PC-9 (cell line): Measurements from ENCODE around the gene CAMTA1. TPM values are rescaled to one million over a fixed set of nuclear protein-coding genes. Genes with fewer than 3 reads are reported as not detected.

Source experiments
- BruUV-seq: library from RNA; stranded (reverse); fragments of 400-500 nt; replicated peaks from 2 replicates; lab custom pipeline; 2021; lab: Mats Ljungman, UMichigan
- CTCF ChIA-PET: fragments of 300-600 bp; sonication (Branson Sonifier 250); formaldehyde crosslinking; loops from one replicate; lab custom pipeline; 2022; ENCODE audit warnings: antibody characterized with exemption; lab: Charles Lee
- POLR2A ChIA-PET: fragments of 300-600 bp; sonication (Branson Sonifier 250); formaldehyde crosslinking; loops from one replicate; lab custom pipeline; 2022; ENCODE audit warnings: antibody characterized with exemption; ENCODE audit not compliant: unreplicated experiment; lab: Charles Lee
- DNase-seq, 2 experiments: peaks; one replicate each; pipeline versions ENCODE4 v3.0.0 to v3.0.0-alpha.2; 2015 to 2022; ENCODE audit warnings: mixed read lengths in 1 of 2
- H2AFZ ChIP-seq: fragments of 200-600 bp; sonication (generic); 2 replicates; pipeline ENCODE4 v1.8.1; 2017; ENCODE audit warnings: antibody characterized with exemption
- H3F3A ChIP-seq: fragments of 200-600 bp; sonication (generic); 2 replicates; pipeline ENCODE4 v1.8.1; 2017; ENCODE audit warnings: antibody characterized with exemption, mild to moderate bottlenecking, low read depth; ENCODE audit not compliant: insufficient read depth
- H3K27ac ChIP-seq: fragments of 200-600 bp; sonication (generic); 2 replicates; pipeline ENCODE4 v1.6.1; 2016; ENCODE audit warnings: mixed run types
- H3K27me3 ChIP-seq: fragments of 200-600 bp; sonication (generic); 2 replicates; pipeline ENCODE4 v1.6.1; 2016; ENCODE audit warnings: low read depth, mixed run types; ENCODE audit not compliant: insufficient read depth
- H3K36me3 ChIP-seq: fragments of 200-600 bp; sonication (generic); 2 replicates; pipeline ENCODE4 v1.6.1; 2016; ENCODE audit warnings: low read depth, mixed run types
- H3K4me1 ChIP-seq: fragments of 200-600 bp; sonication (generic); replicated peaks from 2 replicates; pipeline ENCODE4 v1.6.1; 2016; ENCODE audit warnings: mixed run types; ENCODE audit not compliant: insufficient read depth
- H3K4me2 ChIP-seq: fragments of 200-600 bp; sonication (generic); 2 replicates; pipeline ENCODE4 v1.6.1; 2017; ENCODE audit warnings: mixed run types
- H3K4me3 ChIP-seq: fragments of 200-600 bp; sonication (generic); 2 replicates; pipeline ENCODE4 v1.6.1; 2016; ENCODE audit warnings: mixed run types
- H3K79me2 ChIP-seq: fragments of 200-600 bp; sonication (generic); 2 replicates; pipeline ENCODE4 v1.6.1; 2017; ENCODE audit warnings: low read depth, mixed run types
- H3K9me2 ChIP-seq: fragments of 200-600 bp; sonication (generic); 2 replicates; pipeline ENCODE4 v1.8.1; 2017; ENCODE audit warnings: mild to moderate bottlenecking; ENCODE audit not compliant: insufficient read depth
- H3K9me3 ChIP-seq: fragments of 200-600 bp; sonication (generic); 2 replicates; pipeline ENCODE4 v1.8.1; 2016; ENCODE audit warnings: low read depth; ENCODE audit not compliant: insufficient read depth
- H4K20me1 ChIP-seq: fragments of 200-600 bp; sonication (generic); 2 replicates; pipeline ENCODE4 v1.8.1; 2017; ENCODE audit not compliant: insufficient read depth
- EZH2 ChIP-seq: fragments of 200-600 bp; sonication (generic); IDR thresholded peaks from 2 replicates; pipeline ENCODE4 v1.8.0; 2017; ENCODE audit warnings: antibody characterized with exemption, low read depth
- intact Hi-C: fragments of 100-400 bp; cut with micrococcal nuclease; formaldehyde crosslinking; loops from one replicate; pipeline ENCODE4 v1.10.0; 2022; ENCODE audit not compliant: unreplicated experiment
- total RNA-seq: library from RNA; stranded (reverse); gene quantifications from 2 replicates; pipeline ENCODE4 v1.2.3, GENCODE V29; 2021
- TF ChIP-seq, protein P1 (sequence below): fragments of 200-600 bp; sonication (generic); conservative IDR thresholded peaks from 2 replicates; pipeline ENCODE4 v1.6.1; 2017; ENCODE audit warnings: mixed run types, antibody characterized with exemption, mild to moderate bottlenecking, moderate library complexity

Gene CAMTA1
- total RNA-seq, 1 experiment from 2014 or later = 72.3 TPM

DNA sequence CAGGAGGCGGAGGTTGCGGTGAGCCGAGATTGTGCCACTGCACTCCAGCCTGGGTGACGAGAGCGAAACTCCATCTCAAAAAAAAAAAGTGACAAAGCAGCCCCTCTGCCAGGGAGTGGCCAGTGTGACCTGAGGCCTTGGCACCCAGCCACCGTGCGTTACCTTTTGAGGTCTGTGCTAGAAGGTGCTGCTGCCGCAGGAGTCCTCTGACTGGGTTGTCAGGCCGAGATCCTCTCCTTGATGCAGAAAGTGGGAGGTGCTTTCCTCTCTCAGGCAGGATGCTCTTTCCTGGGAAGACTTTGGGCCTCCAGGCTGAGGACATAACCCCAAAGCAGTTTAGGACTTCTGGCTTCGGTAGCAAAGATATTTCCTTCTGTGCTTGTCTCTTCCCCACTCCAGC, 705.3 kb downstream of the CAMTA1 start:
- ChIA-PET CTCF (no interaction called here), POLR2A (no interaction called here)
- Histone ChIP-seq H3K27me3 (peaks cover 23% of the 10 kb centered on the region), H4K20me1 (no peaks in the 10 kb centered on the region), H3K4me1 (no peaks in the 10 kb centered on the region), H3K27ac (no peak overlapping the region), H3K4me2 (no peak overlapping the region), H3K4me3 (no peak overlapping the region), H3K36me3 (no peaks in the 10 kb centered on the region), H3K9me2 (no peaks in the 10 kb centered on the region), H3F3A (no peaks in the 10 kb centered on the region), H3K79me2 (no peaks in the 10 kb centered on the region), H2AFZ (no peak overlapping the region), H3K9me3 (no peaks in the 10 kb centered on the region)
- no TSS peak for BruUV-seq
- intact Hi-C loops = no loop called here
- DNase-seq = no peak
- TF ChIP-seq EZH2 = no peak

DNA sequence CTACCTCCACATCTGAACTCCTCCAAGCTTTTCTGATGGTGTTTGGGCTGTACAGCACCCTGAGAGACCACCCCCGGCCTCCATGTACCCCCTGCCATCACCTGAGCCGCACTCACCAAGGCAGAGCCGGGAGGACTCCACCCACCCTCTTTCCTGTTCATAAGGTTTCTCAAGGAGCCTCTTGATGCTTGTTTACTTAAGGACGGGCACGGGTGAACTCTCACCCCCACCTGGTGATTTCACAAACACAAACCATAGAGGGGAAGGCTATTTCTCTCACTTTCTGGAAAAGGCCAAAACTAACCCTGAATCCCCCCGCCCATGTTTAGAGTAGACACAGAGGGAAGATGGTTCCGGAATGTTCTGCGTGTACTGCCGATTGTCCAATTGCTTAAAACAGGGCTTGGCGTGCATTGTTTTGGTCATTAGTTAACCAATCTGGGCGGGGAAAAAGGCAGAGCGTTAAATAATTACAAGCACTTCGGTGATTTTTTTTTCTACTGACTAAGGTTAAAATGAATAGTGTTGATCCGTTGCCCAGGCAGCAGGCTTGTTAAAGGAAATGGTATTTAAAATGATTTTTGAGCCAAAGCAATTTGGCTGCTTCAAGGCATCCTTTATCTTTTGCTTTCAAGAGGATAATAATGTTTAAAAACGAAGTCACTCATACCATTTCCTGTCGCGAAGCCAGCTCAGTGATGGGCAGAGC, 706.0 kb downstream of the CAMTA1 start:
- ChIA-PET CTCF (no interaction called here), POLR2A (no interaction called here)
- Histone ChIP-seq H3K79me2 (no peaks in the 10 kb centered on the region), H3K4me3 (no peak overlapping the region), H3K4me2 (no peak overlapping the region), H3F3A (no peaks in the 10 kb centered on the region), H3K9me2 (no peaks in the 10 kb centered on the region), H4K20me1 (no peaks in the 10 kb centered on the region), H3K27me3 (peaks cover 29% of the 10 kb centered on the region), H2AFZ (no peak overlapping the region), H3K36me3 (no peaks in the 10 kb centered on the region), H3K9me3 (no peaks in the 10 kb centered on the region), H3K4me1 (no peaks in the 10 kb centered on the region), H3K27ac (no peak overlapping the region)
- intact Hi-C loops = no loop called here
- no TSS peak for BruUV-seq
- TF ChIP-seq EZH2 = no peak
- TF ChIP-seq, protein P1, sequence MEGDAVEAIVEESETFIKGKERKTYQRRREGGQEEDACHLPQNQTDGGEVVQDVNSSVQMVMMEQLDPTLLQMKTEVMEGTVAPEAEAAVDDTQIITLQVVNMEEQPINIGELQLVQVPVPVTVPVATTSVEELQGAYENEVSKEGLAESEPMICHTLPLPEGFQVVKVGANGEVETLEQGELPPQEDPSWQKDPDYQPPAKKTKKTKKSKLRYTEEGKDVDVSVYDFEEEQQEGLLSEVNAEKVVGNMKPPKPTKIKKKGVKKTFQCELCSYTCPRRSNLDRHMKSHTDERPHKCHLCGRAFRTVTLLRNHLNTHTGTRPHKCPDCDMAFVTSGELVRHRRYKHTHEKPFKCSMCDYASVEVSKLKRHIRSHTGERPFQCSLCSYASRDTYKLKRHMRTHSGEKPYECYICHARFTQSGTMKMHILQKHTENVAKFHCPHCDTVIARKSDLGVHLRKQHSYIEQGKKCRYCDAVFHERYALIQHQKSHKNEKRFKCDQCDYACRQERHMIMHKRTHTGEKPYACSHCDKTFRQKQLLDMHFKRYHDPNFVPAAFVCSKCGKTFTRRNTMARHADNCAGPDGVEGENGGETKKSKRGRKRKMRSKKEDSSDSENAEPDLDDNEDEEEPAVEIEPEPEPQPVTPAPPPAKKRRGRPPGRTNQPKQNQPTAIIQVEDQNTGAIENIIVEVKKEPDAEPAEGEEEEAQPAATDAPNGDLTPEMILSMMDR = no peak
- DNase-seq = no peak

DNA sequence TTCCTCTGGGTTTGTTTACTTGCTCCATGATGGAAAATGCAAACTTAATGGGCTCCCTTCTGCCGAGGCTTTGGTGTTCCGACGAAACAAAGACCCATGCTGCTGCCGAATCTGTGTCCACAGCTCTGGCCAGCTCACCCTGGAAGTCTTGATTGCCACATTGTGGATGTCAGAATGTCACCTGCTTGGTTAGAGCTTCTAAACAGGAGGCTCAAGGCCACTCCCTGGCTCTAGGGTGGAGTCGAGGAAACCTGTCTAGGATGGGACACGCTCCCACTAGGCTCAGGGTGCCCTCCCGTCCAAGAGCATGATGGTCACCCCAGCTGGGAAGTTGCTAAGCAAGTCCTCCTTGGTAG, 706.5 kb downstream of the CAMTA1 start:
- Histone ChIP-seq H3K9me3 (no peaks in the 10 kb centered on the region), H4K20me1 (no peaks in the 10 kb centered on the region), H3K27me3 (peaks cover 32% of the 10 kb centered on the region), H3F3A (no peaks in the 10 kb centered on the region), H3K27ac (no peak overlapping the region), H3K4me2 (no peak overlapping the region), H2AFZ (no peak overlapping the region), H3K9me2 (no peaks in the 10 kb centered on the region), H3K4me1 (no peaks in the 10 kb centered on the region), H3K36me3 (no peaks in the 10 kb centered on the region), H3K79me2 (no peaks in the 10 kb centered on the region), H3K4me3 (no peak overlapping the region)
- ChIA-PET CTCF (interaction anchor here (1.1 kb wide), 1 partner anchor 38 kb away, joined by 3 read pairs; no protein-coding TSS in a partner anchor), POLR2A (no interaction called here)
- TF ChIP-seq EZH2 = no peak
- TF ChIP-seq, protein P1 = no peak
- intact Hi-C loops = no loop called here
- BruUV-seq = no TSS peak
- DNase-seq = no peak
